Progenitor cell of endocrine pancreas (in vitro differentiated cells): ENCODE results near the gene KRTAP1-3. TPM values are rescaled to one million over a fixed set of nuclear protein-coding genes. Genes with fewer than 3 reads are reported as not detected.

Experiments
- DNase-seq: peaks from one replicate; pipeline ENCODE4 v3.0.0; 2021; ENCODE audit warnings: low spot score; ENCODE audit not compliant: unreplicated experiment
- H3K27ac Mint-ChIP-seq: 2 replicates; pipeline ENCODE4 v1.8.0; 2021; ENCODE audit warnings: mild to moderate bottlenecking, moderate library complexity, mixed read lengths
- H3K27me3 Mint-ChIP-seq: 2 replicates; pipeline ENCODE4 v1.8.0; 2021; ENCODE audit warnings: mixed read lengths
- H3K36me3 Mint-ChIP-seq: 2 replicates; pipeline ENCODE4 v1.8.0; 2022; ENCODE audit warnings: mixed read lengths; ENCODE audit not compliant: insufficient read depth
- H3K4me1 Mint-ChIP-seq: 2 replicates; pipeline ENCODE4 v1.8.0; 2021; ENCODE audit warnings: low read depth, mixed read lengths
- H3K4me3 Mint-ChIP-seq: 2 replicates; pipeline ENCODE4 v1.8.0; 2021; ENCODE audit warnings: low read depth, mild to moderate bottlenecking, moderate library complexity, mixed read lengths
- H3K9me3 Mint-ChIP-seq: 2 replicates; pipeline ENCODE4 v1.8.0; 2021; ENCODE audit warnings: low read depth, mixed read lengths
- CTCF ChIP-seq: fragments of 200-600 bp; sonication (generic); IDR thresholded peaks from one replicate; pipeline ENCODE4 v1.5.0; 2021; ENCODE audit warnings: antibody characterized with exemption, mild to moderate bottlenecking; ENCODE audit not compliant: unreplicated experiment
- total RNA-seq: library from RNA; stranded (reverse); gene quantifications from 2 replicates; pipeline ENCODE4 v1.2.1, GENCODE V29; 2021

KRTAP1-3 gene
- total RNA-seq, 1 donor from 2014 or later: not detected

- DNase-seq: no peak
- no peaks in the 10 kb centered on the region for H3K4me1 Mint-ChIP-seq
- no peak within 1 kb of the TSS for H3K4me3 Mint-ChIP-seq
- H3K36me3 Mint-ChIP-seq: no peaks in the 10 kb centered on the region
- H3K9me3 Mint-ChIP-seq: no peaks in the 10 kb centered on the region
- H3K27me3 Mint-ChIP-seq: peaks cover 5% of the 10 kb centered on the region
- no peak for TF ChIP-seq CTCF
- no peak within 1 kb of the TSS for H3K27ac Mint-ChIP-seq
These were observed 7.8 kb downstream of the KRTAP1-3 start, which contains the start of gene KRTAP1-5 for GRCh38 chr17:41026715-41027471. KRTAP1-5 (minus strand) TSS chr17:41027208; CDS start chr17:41027155, 53 bp downstream.

- Mint-ChIP-seq H3K27me3 (peaks cover 5% of the 10 kb centered on the region), H3K4me3 (no peak overlapping the region), H3K36me3 (no peaks in the 10 kb centered on the region), H3K27ac (no peak overlapping the region), H3K9me3 (peaks cover 2% of the 10 kb centered on the region), H3K4me1 (no peaks in the 10 kb centered on the region)
- DNase-seq: no peak
- TF ChIP-seq CTCF: no peak
These were observed 10.0 kb downstream of the KRTAP1-3 start for GRCh38 chr17:41024697-41025096.

DNA sequence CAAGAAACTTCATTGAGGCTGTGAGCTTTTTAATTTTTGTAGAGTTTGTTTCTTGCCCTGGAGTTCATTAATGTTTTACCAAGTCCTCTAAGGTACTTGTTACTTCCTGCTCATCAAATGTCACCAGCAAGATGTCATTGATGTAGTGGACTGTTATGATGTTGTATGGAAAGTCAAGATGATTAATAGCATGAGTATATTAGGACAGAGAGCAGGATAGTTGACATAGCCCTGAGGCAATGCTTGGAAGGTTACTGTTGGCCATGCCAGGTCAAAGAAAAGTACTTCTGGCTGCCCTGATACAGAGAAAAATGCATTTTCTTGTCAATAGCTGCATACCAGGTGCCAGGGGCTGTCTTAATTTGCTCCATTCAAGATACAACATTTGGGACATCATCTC lies 14.3 kb downstream of the KRTAP1-3 start:
- no peaks in the 10 kb centered on the region for H3K36me3 Mint-ChIP-seq
- H3K27ac Mint-ChIP-seq: no peak overlapping the region
- no peak overlapping the region for H3K4me3 Mint-ChIP-seq
- DNase-seq: no peak
- peaks cover 4% of the 10 kb centered on the region for H3K4me1 Mint-ChIP-seq
- H3K27me3 Mint-ChIP-seq: peaks cover 4% of the 10 kb centered on the region
- H3K9me3 Mint-ChIP-seq: peaks cover 2% of the 10 kb centered on the region
- no peak for TF ChIP-seq CTCF

DNA sequence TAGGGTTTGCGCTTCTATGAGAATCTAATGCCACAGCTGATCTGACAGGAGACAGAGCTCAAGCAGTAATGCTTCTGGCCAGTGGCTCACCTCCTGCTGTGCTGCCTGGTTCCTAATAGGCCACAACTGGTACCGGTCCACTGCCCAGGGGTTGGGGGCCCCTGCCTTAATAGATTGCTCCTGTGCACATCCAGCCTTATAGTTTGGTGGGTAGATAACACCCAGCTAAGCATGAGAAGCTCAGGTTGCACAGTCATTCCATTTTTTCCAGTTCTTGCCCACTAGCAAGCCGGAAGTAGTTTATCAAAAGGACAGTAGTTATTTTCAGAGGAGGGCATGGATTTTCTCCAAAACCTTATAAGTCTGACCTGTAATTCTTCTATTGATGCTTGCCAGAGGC lies 15.3 kb downstream of the KRTAP1-3 start:
- H3K9me3 Mint-ChIP-seq: peaks cover 2% of the 10 kb centered on the region
- no peak for DNase-seq
- no peak overlapping the region for H3K27ac Mint-ChIP-seq
- no peak overlapping the region for H3K4me3 Mint-ChIP-seq
- H3K27me3 Mint-ChIP-seq: no peaks in the 10 kb centered on the region
- peaks cover 4% of the 10 kb centered on the region for H3K4me1 Mint-ChIP-seq
- no peak for TF ChIP-seq CTCF
- no peaks in the 10 kb centered on the region for H3K36me3 Mint-ChIP-seq

- peaks cover 4% of the 10 kb centered on the region for H3K4me1 Mint-ChIP-seq
- no peaks in the 10 kb centered on the region for H3K36me3 Mint-ChIP-seq
- no peaks in the 10 kb centered on the region for H3K27me3 Mint-ChIP-seq
- H3K27ac Mint-ChIP-seq: no peak overlapping the region
- no peak overlapping the region for H3K4me3 Mint-ChIP-seq
- no peak for DNase-seq
- H3K9me3 Mint-ChIP-seq: peaks cover 2% of the 10 kb centered on the region
- no peak for TF ChIP-seq CTCF
These were observed 16.1 kb downstream of the KRTAP1-3 start for GRCh38 chr17:41018541-41018940.
